ENCODE measurements around the gene PRICKLE2. TPM values are rescaled to one million over a fixed set of nuclear protein-coding genes. Genes with fewer than 3 reads are reported as not detected.

Gene PRICKLE2
- total RNA-seq, 1 experiment from 2014 or later = 0.26 TPM

DNA sequence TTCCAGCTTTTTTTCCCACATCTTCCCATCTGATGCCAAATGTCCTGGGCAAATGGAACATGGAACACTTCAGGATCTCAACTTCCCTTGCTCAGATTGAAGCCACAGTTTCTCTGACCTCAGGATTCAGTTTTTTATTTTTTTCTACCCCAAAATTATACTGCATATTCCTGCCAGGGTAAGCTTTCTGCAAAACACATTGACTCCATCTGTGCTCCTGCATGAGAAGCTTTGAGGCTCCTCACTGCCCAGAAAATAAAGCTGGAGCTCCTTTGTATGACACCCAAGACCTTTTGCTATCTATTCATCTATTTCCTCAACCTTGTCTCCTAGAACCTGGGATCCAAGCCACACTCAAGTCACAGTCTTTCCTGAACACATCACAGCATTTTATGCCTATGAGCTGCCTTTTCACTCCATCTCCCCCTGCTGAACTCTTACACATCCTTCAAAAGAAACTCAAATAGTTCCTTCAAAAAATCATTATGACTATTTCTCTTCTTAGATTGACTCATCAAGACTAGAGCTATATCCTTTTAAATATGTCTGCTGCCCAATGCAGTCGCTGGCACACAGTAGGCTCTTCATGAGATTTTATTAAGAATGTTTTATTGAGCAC lies 144.5 kb downstream of the PRICKLE2 start:
- no peak overlapping the region for H3K4me3 ChIP-seq (ENCODE audit: low read depth in 2 of 2, low read length in 2 of 2)
- ChIA-PET POLR2A (no interaction called here), CTCF (no interaction called here)
- no peaks in the 10 kb centered on the region for H3K36me3 ChIP-seq (ENCODE audit: control insufficient read depth, insufficient read depth, low read length)
- DNase-seq (ENCODE audit: low read depth, low spot score) = no peak
- H3K27me3 ChIP-seq (ENCODE audit: control insufficient read depth, insufficient read depth, low read length) = no peaks in the 10 kb centered on the region
- ATAC-seq = no peak
- H3K27ac ChIP-seq (ENCODE audit: low read length) = no peak overlapping the region
- no peaks in the 10 kb centered on the region for H3K4me1 ChIP-seq (ENCODE audit: control insufficient read depth, insufficient read depth, low read length)
- no peak for TF ChIP-seq SIN3A (IDR thresholded peaks at IDR 0.05; ENCODE audit: borderline replicate concordance, insufficient read depth, low read depth, low read length)
- no peak for TF ChIP-seq POLR2AphosphoS5 (IDR thresholded peaks at IDR 0.05; ENCODE audit: low read depth, low read length)
- TF ChIP-seq, protein P1, sequence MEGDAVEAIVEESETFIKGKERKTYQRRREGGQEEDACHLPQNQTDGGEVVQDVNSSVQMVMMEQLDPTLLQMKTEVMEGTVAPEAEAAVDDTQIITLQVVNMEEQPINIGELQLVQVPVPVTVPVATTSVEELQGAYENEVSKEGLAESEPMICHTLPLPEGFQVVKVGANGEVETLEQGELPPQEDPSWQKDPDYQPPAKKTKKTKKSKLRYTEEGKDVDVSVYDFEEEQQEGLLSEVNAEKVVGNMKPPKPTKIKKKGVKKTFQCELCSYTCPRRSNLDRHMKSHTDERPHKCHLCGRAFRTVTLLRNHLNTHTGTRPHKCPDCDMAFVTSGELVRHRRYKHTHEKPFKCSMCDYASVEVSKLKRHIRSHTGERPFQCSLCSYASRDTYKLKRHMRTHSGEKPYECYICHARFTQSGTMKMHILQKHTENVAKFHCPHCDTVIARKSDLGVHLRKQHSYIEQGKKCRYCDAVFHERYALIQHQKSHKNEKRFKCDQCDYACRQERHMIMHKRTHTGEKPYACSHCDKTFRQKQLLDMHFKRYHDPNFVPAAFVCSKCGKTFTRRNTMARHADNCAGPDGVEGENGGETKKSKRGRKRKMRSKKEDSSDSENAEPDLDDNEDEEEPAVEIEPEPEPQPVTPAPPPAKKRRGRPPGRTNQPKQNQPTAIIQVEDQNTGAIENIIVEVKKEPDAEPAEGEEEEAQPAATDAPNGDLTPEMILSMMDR (IDR thresholded peaks at IDR 0.05) = no peak
- TF ChIP-seq TCF7L2 (IDR thresholded peaks at IDR 0.05; ENCODE audit: low read depth, low read length) = no peak
- TF ChIP-seq, protein P2, sequence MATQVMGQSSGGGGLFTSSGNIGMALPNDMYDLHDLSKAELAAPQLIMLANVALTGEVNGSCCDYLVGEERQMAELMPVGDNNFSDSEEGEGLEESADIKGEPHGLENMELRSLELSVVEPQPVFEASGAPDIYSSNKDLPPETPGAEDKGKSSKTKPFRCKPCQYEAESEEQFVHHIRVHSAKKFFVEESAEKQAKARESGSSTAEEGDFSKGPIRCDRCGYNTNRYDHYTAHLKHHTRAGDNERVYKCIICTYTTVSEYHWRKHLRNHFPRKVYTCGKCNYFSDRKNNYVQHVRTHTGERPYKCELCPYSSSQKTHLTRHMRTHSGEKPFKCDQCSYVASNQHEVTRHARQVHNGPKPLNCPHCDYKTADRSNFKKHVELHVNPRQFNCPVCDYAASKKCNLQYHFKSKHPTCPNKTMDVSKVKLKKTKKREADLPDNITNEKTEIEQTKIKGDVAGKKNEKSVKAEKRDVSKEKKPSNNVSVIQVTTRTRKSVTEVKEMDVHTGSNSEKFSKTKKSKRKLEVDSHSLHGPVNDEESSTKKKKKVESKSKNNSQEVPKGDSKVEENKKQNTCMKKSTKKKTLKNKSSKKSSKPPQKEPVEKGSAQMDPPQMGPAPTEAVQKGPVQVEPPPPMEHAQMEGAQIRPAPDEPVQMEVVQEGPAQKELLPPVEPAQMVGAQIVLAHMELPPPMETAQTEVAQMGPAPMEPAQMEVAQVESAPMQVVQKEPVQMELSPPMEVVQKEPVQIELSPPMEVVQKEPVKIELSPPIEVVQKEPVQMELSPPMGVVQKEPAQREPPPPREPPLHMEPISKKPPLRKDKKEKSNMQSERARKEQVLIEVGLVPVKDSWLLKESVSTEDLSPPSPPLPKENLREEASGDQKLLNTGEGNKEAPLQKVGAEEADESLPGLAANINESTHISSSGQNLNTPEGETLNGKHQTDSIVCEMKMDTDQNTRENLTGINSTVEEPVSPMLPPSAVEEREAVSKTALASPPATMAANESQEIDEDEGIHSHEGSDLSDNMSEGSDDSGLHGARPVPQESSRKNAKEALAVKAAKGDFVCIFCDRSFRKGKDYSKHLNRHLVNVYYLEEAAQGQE (IDR thresholded peaks at IDR 0.05; ENCODE audit: insufficient read depth in 1 of 2, low read depth in 2 of 2, low read length in 1 of 2) = no peak
- in situ Hi-C loops (cut with HindIII; ENCODE audit: low pct_unique_long_range_greater_than_20kb, low sequenced_read_pairs) = no loop called here
- no peaks in the 10 kb centered on the region for H3K9me3 ChIP-seq (ENCODE audit: control insufficient read depth, insufficient read depth, low read depth, low read length)
- intact Hi-C loops (cut with micrococcal nuclease; ENCODE audit: unreplicated experiment) = no loop called here
- BruUV-seq (replicated peaks) = no TSS peak

GRCh38 chr3:64079369-64080150 lies 145.7 kb downstream of the PRICKLE2 start:
- no peak overlapping the region for H3K27ac ChIP-seq (ENCODE audit: low read length)
- ChIA-PET POLR2A (no interaction called here), CTCF (no interaction called here)
- no peaks in the 10 kb centered on the region for H3K27me3 ChIP-seq (ENCODE audit: control insufficient read depth, insufficient read depth, low read length)
- in situ Hi-C loops (cut with HindIII; ENCODE audit: low pct_unique_long_range_greater_than_20kb, low sequenced_read_pairs) = no loop called here
- no peak for DNase-seq (ENCODE audit: low read depth, low spot score)
- no TSS peak for BruUV-seq (replicated peaks)
- H3K36me3 ChIP-seq (ENCODE audit: control insufficient read depth, insufficient read depth, low read length) = no peaks in the 10 kb centered on the region
- no peaks in the 10 kb centered on the region for H3K9me3 ChIP-seq (ENCODE audit: control insufficient read depth, insufficient read depth, low read depth, low read length)
- intact Hi-C loops (cut with micrococcal nuclease; ENCODE audit: unreplicated experiment) = no loop called here
- no peak overlapping the region for H3K4me3 ChIP-seq (ENCODE audit: low read depth in 2 of 2, low read length in 2 of 2)
- no peak for ATAC-seq
- TF ChIP-seq, protein P2 (IDR thresholded peaks at IDR 0.05; ENCODE audit: insufficient read depth in 1 of 2, low read depth in 2 of 2, low read length in 1 of 2) = no peak
- TF ChIP-seq, protein P1 (IDR thresholded peaks at IDR 0.05) = no peak
- no peak for TF ChIP-seq POLR2AphosphoS5 (IDR thresholded peaks at IDR 0.05; ENCODE audit: low read depth, low read length)
- no peak for TF ChIP-seq SIN3A (IDR thresholded peaks at IDR 0.05; ENCODE audit: borderline replicate concordance, insufficient read depth, low read depth, low read length)
- no peak for TF ChIP-seq TCF7L2 (IDR thresholded peaks at IDR 0.05; ENCODE audit: low read depth, low read length)
- no peaks in the 10 kb centered on the region for H3K4me1 ChIP-seq (ENCODE audit: control insufficient read depth, insufficient read depth, low read length)
